Kidney glomerular epithelial cell (primary cell): ENCODE results near the gene SDSL.

Experiments used
- DNase-seq: peaks from one replicate; lab custom pipeline; 2025; lab: John Stamatoyannopoulos, UW

SDSL gene

DNA sequence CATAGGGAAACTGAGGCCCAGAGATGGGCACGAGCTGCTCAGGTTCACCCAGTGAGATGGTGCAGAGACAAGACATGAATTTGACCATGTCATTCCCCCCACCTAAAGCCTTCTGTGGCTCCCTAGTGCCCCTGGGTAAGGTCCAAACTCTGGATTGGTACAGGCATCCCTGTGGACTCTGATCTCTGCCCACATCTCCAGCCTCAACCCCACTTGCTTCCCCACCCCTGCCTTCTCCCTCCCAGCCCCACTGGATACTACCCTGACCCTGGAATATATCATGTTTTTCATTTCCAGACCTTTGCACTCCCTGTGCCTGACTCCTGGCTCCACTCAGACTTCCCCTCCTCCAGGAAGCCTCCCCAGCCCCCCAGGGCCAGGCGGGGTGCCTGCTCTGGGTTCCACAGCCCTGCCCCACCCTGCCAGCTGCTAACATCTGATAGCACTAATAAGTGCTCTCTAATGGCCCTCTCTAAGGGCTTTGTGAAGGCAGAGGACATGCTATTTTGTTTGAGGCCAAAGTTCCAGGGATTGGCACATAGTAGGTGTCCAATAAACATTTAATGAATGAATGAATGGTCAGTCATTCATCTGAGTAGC, 1.1 kb upstream of the SDSL start:
- no peak for DNase-seq

DNA sequence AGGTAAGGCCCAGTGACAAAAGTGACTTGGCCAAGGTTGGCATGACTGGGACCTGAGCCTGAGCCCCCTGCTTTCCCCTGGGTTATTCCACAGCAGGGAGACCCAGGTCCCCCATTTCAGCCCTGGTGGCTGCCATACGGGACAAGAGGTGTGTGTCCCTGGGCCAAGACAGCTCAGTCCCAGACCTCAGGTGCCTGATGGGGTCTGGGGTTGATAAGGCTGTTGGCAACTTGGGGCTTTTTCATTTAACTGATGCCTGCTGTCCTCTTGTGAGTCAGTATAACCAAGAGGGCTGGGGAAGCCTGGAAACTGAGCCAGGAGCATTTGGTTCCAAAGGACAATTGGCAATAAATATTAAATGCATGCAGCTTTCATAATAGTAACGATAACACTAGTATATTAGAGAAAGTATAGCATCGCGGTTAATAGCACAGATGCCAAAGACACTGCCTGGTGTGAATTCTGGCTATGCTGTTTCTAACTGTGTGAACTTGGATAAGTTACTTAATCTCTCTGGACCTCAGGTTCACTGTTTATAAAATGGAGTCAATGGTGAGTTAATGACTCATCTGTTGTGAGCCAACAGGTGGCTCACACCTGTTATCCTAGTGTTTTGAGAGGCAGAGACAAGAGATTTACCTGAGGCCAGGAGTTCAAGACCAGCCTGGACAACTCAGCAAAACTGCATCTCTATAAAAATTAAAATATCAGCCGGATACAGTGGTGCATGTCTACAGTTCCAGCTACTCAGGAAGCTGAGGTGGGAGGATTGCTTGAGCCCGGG, 898 bp downstream of the SDSL start:
- no peak for DNase-seq

DNA sequence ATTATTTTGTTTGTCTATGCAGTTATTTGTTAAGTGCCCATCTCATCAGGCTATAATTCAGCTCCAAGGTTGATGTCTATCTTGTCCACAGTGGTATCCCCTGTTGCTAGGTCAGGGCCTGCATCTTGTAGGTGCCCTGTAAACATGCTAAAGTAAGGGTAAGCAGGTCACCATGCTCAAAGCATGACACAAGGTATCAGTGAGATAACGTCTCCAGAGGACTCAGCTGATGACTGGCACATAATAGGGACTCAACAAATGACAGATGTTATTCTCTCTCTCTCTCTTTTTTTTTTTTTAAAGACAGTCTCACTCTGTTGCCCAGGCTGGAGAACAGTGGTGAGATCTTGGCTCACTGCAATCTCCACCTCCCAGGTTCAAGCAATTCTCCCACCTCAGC, 2.3 kb downstream of the SDSL start:
- no peak for DNase-seq

DNA sequence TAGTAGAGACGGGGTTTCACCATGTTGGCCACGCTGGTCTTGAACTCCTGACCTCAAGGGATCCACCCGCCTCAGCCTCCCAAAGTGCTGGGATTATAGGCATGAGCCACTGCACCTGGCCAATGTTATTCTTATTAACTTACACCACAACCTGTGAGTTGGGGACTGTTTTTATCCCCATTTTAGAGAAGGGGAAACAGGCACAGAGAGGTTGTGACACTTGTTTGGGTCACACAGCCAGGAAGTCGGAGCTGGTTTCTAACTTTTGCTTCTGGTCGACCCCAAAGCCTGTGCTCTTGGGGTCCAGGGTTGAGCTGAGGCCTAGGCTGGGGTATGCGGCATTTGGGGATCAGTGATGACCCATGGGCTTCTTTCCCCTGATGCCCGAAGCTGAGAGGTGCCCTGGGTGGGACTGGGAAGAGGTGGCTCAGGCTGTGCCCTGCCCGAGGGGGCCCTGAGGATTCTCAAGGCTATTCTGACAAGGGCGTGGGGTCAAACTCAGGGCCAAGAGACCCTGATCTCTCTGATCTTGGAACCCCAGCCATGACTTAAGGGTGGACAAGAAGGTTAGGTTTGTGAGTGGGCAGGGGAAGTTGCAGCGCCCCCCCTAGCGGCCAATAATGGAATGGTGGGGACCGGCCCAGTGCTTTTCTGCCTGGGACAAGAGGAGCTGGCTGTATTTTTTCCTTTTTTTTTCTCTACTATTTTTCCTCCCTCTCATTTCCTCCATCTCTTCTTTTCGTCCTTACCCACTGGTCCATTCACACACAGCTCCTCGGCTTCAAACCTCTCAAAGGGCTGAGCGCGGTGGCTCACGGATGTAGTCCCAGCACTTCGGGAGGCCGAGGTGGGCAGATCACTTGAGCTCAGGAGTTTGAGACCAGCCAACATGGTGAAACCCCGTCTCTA, 3.0 kb downstream of the SDSL start:
- DNase-seq = peak; percentile 43

DNA sequence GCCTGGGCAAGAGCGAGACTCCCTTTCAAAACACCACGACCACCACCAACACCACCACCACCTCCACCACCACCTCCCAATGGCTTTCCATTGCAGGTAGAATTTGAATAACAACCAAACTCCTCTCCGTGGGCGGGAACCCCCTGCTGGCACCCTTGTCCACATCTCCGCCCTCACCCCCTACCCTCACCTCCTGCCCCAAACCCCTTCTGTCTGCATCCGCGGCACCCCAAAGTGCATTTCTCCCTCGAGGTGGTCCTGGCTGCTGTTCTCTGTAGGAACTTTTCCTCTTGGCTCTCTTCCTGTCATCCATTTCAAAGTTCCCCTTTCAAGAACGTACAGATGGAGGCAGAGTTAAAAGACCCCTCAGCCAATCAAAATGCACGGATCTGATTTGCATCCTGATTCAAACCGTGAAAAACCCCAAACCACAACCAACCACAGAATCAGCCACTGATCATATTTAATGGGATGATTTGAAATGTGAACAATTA, 3.8 kb downstream of the SDSL start:
- no peak for DNase-seq

DNA sequence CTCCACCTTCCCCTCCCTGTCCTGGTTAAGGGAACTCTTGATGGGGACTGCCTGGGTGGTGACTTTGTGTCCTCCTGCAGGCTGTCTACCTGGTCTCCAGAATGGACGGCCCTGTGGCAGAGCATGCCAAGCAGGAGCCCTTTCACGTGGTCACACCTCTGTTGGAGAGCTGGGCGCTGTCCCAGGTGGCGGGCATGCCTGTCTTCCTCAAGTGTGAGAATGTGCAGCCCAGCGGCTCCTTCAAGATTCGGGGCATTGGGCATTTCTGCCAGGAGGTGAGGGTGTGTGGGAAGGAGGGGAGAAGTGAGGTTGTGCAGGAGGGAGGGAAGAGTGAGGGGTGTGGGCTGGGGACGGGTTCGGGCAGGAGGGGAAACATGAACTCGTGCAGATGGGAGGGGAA, 5.7 kb downstream of the SDSL start:
- DNase-seq = no peak

DNA sequence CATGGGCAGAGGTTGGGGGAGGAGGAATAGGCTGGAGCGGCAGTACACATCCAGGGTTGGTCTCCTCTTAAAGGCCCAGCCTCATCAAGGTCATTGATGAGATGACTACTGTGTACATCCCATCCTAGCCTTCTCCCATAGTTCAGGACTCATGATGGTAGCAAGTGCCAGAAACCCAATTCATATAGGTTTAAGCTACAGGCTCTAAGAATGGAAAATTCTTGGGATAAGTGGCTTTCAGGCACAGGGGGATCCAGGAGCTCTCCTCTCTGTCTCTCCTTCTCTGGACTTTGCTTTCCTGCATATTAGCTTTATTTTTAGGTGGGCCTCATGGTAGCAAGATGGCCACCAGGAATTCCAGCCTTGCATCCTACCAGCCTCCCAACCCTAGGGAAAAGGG, 6.3 kb downstream of the SDSL start:
- no peak for DNase-seq

DNA sequence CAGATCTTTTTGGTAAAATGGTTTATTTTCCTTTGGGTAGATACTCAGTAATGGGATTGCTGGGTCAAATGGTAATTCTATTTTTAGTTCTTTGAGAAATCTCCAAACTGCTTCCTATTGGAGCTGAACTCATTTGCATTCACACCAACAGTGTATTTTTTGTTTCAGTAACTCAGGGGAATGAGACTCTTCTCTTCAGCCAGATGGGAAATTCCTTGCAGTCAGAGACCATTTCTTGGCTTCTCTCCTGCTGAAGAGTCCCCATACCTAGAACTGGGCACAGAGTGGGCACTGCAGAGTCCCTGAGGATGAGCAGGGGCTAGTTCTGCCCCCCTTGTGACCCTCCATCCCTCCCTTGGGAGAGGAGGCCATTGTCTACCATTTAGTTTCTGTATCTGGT, 10.8 kb downstream of the SDSL start:
- peak; percentile 44 for DNase-seq

DNA sequence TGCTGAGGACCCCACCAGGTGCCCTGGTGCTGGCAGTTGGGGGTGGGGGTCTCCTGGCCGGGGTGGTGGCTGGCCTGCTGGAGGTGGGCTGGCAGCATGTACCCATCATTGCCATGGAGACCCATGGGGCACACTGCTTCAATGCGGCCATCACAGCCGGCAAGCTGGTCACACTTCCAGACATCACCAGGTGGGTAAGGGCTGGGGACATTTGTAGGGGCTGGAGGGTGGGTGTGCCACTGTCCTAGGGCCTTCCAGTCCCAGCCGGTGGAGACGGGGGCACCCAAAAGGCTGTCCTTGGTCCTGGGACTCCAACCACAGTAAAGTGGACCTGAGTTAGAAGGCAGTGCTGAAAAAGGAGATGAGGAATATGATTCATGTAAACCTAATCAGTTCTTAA, 13.2 kb downstream of the SDSL start:
- no peak for DNase-seq

DNA sequence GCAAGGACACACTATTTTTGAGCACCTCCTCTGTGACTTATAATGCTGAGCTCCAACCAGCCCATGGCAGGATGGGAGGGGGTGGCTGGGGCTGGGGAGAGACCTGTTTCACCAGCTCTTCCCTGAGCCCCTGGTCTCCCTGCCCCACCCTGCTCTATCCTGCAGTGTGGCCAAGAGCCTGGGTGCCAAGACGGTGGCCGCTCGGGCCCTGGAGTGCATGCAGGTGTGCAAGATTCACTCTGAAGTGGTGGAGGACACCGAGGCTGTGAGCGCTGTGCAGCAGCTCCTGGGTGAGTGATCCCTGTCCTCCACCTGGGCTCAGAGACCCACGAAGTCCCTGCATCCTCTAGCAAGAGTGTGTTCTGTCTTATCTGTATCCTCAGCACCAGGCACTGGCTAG, 14.4 kb downstream of the SDSL start:
- DNase-seq = no peak

DNA sequence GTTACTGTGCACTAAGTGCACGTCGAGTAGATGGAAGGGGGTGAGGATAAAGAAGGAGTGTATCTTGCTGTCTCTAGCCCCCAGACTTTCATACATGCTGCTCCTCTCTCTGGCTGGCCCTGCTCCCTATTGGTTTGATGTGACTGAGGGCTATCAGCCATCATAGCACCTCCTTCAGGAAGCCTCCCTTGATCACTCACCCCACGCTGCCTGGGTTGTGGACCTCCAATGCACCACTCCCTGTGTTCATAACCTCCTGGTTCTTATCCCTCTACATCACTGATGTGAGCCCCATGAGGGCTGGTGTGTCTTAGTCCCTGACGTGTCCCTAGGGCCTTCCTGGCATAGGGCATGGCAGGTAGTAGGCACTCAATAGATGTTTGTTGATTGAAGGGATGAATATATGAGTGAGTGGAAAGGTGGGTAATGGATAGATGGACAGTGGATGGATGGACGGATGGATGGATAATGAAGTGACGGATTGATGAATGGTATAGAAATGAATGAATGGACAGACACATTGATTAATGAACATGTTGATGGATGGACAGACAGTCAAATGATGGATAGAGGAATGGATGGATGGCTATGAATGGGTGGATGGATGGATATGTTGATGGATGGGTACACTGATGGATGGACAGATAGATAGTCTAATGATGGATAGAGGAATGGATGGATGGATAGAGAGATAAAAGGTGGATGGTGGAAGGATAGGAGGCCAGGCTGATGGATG, 15.0 kb downstream of the SDSL start:
- DNase-seq = no peak

DNA sequence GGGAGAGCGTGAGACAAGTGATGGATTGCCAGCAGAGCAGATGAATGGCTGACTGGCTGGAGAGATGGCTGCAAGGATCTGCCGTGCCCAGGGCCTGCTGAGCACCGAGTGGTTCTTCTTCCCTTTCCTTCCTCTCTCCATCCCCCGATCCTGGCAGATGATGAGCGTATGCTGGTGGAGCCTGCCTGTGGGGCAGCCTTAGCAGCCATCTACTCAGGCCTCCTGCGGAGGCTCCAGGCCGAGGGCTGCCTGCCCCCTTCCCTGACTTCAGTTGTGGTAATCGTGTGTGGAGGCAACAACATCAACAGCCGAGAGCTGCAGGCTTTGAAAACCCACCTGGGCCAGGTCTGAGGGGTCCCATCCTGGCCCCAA, 15.5 kb downstream of the SDSL start:
- no peak for DNase-seq

DNA sequence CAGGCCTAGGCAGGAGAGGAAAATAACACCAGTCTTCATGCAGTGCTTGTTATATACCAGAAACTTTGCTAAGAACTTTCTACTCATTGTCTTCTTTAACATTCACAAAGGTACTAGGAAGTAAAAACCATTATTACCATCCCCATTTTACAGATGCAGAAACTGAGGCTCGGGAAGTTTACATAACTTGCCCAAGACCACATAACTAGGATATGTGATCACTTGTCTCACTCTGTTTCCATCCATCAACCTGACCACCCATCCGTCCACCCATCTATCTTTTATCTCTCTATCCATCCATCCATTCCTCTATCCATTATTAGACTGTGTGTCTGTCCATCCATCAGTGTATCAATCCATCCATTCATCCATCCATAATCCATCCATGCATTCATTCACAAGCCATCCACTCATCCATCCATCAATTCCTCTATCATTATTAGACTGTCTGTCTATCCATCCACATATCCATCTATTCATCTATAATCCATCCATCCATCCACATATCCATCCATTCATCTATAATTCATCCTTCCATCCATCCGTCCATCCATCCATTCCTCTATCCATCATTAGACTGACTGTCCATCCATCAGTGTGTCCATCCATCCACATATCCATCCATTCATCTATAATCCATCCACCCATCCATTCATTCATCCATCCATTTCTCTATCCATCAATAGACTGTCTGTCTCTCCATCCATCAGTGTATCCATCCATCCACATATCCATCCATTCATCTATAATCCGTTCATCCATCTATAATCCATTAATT, 16.5 kb downstream of the SDSL start:
- no peak for DNase-seq

DNA sequence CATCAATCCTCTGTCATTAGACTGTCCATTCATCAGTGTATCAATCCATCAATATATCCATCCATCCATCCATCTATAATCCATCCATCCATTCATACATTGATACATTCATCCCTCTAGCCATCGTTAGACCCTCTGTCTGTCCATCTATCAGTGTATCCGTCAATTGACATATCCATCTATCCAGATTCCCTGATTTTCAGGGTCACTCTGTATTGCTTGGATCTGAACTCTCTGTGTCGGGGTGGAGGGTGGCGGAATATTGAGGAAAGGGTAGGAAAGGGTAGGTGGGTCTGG, 17.1 kb downstream of the SDSL start:
- no peak for DNase-seq

DNA sequence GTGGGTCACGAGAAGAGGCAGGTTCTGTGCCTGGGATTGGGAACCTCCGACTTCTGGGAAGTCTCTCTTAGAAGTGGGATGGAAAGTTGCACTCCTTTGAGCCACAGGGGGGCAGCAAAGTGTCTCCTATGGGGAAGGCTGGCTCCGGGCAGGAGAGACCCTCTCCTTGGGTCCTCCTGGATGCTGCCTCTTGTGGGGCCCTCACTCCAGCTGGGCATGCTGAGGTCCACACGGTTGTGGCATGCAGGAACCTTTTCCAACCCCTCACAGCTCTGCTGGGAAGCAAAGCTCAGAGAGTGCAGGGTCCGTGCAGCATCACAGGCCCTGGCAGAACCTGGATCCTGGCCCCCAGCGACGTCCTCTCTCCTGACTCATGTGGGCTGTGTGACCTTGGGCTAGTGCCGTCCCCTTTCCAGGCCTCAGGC, 17.4 kb downstream of the SDSL start:
- DNase-seq = peak; percentile 29

DNA sequence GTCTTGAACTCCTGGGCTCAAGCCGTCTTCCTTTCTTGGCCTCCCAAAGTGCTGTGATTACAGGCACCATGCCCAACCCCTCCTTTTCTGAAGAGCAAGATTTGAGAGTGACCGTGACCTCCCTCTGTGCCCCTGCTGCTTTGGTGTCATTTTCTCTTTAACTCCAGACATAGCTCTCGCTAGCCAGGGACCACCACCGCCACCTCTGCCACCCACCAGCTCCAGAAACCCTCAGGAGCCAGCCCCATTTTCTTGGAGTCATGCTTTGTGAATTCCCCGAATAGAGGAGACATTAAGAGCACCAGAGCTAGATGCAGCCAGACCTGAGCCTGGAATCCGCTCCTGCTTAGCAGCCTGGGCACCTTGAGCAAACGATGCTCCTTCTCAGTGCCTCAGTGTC, 18.2 kb downstream of the SDSL start:
- DNase-seq = no peak

DNA sequence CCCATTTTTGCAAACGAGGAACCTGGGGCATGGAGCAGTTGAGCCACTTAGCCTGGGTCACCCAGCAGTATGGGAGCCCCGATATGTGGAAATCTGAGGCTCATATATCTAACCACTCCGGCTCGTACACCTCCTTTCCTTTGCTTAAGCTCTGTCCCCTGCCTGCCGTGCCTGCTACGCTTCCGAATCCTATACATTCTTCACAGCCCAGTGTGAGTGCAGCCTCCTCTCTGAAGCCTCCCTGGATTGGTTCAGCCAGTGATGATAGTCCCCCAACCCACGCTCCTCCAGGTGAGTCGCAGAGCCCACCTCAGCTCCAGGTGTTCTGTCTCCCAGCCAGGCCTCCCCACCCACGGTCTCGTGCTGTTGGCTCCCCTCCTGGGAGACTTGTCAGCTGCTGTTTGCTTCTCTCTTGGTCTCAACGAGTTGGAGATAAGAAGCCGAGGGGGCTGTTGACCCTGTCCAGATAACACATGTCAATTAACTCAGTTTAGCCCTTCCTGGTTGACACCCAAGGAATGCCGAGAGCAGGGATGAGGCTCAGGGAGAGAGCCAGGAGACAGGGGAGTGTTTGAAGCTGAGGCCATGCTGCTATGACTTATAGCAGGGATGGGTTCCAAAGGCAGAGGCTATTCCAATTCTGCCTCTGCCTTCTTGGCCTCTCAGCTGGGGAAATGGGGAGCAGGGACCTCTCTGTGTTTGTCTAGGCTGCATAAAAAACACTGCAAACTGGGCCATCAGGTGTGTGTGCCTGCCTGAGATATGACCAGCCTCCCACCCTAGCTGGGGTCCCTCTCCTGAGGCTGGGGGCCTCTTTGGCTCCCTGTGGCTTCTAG, 19.0 kb downstream of the SDSL start:
- DNase-seq = no peak

DNA sequence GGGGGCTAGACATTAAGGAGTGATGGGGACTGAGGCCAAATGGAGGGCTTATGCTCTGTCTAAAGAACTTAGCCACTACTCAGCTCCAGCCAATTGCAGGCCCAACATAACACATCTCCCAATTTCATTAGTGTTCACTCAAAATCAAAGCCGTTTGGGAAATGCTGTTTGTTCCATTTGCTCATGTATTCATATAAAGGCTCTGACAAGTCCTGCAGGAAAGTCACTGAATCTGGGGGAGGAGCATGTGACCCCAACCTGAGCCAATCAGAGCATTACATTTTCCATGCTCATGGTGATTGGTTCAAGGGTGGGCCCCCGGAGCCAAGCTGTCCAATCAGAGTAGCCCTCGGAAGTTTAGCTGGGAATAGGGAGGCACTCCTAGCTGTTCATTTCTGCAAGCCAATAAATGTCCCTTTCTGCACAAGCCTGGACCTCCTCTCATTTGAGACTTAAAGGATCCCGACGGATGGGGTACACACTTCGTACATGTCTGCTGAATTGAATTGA, 20.9 kb downstream of the SDSL start:
- no peak for DNase-seq

DNA sequence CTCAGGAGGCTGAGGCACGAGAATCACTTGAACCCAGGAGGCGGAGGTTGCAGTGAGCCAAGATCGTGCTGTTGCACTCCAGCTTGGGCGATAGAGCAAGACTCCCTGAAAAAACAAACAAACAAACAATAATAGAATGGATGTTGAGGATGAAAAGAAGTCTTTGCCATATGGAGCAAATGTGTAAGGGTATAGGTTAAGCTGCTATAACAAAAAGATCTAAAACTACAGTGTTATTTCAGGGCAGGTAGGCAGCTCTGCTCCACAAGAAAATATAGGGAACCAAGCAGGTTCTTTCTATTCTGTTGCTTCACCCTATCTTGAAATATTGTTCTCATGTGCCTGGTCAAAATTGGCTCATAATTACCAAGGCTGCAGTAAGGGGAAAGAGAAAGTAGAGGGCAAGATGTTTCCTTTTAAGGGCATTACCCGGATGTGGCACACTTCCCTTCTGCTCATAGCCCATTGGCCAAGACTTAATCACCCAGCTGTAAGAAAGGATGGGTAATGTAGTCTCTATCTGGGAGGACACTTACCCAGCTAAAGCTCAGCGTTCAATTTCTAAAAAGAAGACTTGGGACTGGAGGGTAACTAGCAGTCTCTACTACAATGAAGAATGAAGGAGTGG, 23.5 kb downstream of the SDSL start:
- DNase-seq = no peak

DNA sequence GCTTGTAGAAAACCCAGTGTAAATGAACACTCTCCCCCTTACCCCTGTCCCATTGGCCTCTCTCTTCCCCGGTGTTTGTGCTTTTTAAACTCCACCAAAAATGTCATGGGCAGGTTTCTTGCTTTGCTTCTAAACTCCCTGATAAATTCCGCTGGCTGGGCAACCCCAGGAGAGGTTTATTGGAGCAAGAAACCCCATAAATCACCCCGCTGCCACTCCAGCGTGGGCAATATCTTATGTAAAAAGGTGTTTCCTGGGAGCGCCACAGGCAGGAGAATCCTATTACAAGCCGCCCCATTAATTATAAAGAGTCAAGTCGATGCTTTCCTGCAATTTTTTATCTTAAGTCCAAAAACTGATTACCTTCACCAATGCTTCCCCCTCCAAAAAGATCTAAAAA, 26.7 kb downstream of the SDSL start:
- DNase-seq = no peak
